NCI-H187 (cell line): Measurements from ENCODE around the gene MEI1.

Experiments
- DNase-seq, 2 experiments: peaks; one replicate each; lab custom pipeline; 2025; lab: John Stamatoyannopoulos, UW

Gene MEI1

GRCh38 chr22:41787331-41787730, 88.0 kb downstream of the MEI1 start:
- no peak for DNase-seq

- DNase-seq = no peak
Measured at GRCh38 chr22:41793871-41794270, 94.6 kb downstream of the MEI1 start.

- no peak for DNase-seq
Measured at GRCh38 chr22:41798736-41799135, 99.4 kb downstream of the MEI1 start.

- no peak for DNase-seq
Measured at GRCh38 chr22:41799486-41800347, 100.4 kb downstream of the MEI1 start.

GRCh38 chr22:41800348-41801146, 101.2 kb downstream of the MEI1 start, which contains the start of gene CCDC134:
Gene CCDC134 (plus strand): TSS chr22:41800679. CDS start chr22:41808891, 8,212 bp downstream.
- peak; percentile 31 to 58 for DNase-seq

- DNase-seq = no peak
Measured at GRCh38 chr22:41801147-41801819, 102.0 kb downstream of the MEI1 start.

- no peak for DNase-seq
Measured at GRCh38 chr22:41801886-41802285, 102.6 kb downstream of the MEI1 start.

GRCh38 chr22:41805639-41806038, 106.3 kb downstream of the MEI1 start:
- DNase-seq = no peak

- no peak for DNase-seq
Measured at GRCh38 chr22:41808400-41808799, 109.1 kb downstream of the MEI1 start.

- no peak for DNase-seq
Measured at GRCh38 chr22:41810022-41810421, 110.7 kb downstream of the MEI1 start.

- DNase-seq = no peak
Measured at GRCh38 chr22:41812805-41813545, 113.7 kb downstream of the MEI1 start.

GRCh38 chr22:41813726-41814410, 114.6 kb downstream of the MEI1 start:
- no peak for DNase-seq

GRCh38 chr22:41815716-41816115, 116.4 kb downstream of the MEI1 start:
- no peak for DNase-seq

GRCh38 chr22:41816241-41816640, 116.9 kb downstream of the MEI1 start:
- DNase-seq = no peak

- no peak for DNase-seq
Measured at GRCh38 chr22:41816871-41817270, 117.6 kb downstream of the MEI1 start.

GRCh38 chr22:41818011-41818410, 118.7 kb downstream of the MEI1 start:
- DNase-seq = no peak

- no peak for DNase-seq
Measured at GRCh38 chr22:41818596-41818995, 119.3 kb downstream of the MEI1 start.

GRCh38 chr22:41819257-41819656, 120.0 kb downstream of the MEI1 start:
- DNase-seq = no peak

GRCh38 chr22:41820447-41820846, 121.1 kb downstream of the MEI1 start:
- no peak for DNase-seq

- DNase-seq = no peak
Measured at GRCh38 chr22:41821471-41822316, 122.4 kb downstream of the MEI1 start.
